SK-N-SH treated with all-trans-retinoic acid at 6 μM for 48 hours (cell line): ENCODE data around the gene SERTAD3.

Source experiments
- ATAC-seq: fragments of 200-7000 bp; cut with Tn5 transposase; 3 replicates; pipeline ENCODE4 v1.9.1; 2020; ENCODE audit warnings: mild to moderate bottlenecking, moderate library complexity
- ARNTL ChIP-seq: fragments of 450-650 bp; formaldehyde crosslinking; IDR thresholded peaks from 2 replicates; pipeline ENCODE4 v1.5.0; 2020; ENCODE audit warnings: low read depth, mild to moderate bottlenecking, moderate library complexity, borderline replicate concordance
- BACH2 ChIP-seq: fragments of 250-450 bp; sonication (Bioruptor Pico); IDR thresholded peaks from 2 replicates; pipeline ENCODE4 v1.9.0; 2021; ENCODE audit warnings: mild to moderate bottlenecking, borderline replicate concordance
- CSDC2 ChIP-seq: fragments of 250-450 bp; sonication (Bioruptor Pico); IDR thresholded peaks from 2 replicates; pipeline ENCODE4 v1.5.0; 2020; ENCODE audit warnings: mild to moderate bottlenecking, moderate library complexity
- ESRRG ChIP-seq: fragments of 250-450 bp; sonication (Bioruptor Pico); IDR thresholded peaks from 2 replicates; pipeline ENCODE4 v1.6.1; 2021; ENCODE audit warnings: mild to moderate bottlenecking
- GLIS3 ChIP-seq: fragments of 250-450 bp; sonication (Bioruptor Pico); IDR thresholded peaks from 2 replicates; pipeline ENCODE4 v1.5.0; 2020; ENCODE audit warnings: mild to moderate bottlenecking, moderate library complexity
- PPARA ChIP-seq: fragments of 250-450 bp; sonication (Bioruptor Pico); IDR thresholded peaks from 2 replicates; pipeline ENCODE4 v1.5.0; 2020; ENCODE audit warnings: mild to moderate bottlenecking, borderline replicate concordance
- RARB ChIP-seq: fragments of 250-450 bp; sonication (Bioruptor Pico); IDR thresholded peaks from 2 replicates; pipeline ENCODE4 v1.8.0; 2021; ENCODE audit warnings: mild to moderate bottlenecking, moderate library complexity
- SNAI2 ChIP-seq: fragments of 250-450 bp; sonication (Bioruptor Pico); IDR thresholded peaks from 2 replicates; pipeline ENCODE4 v1.5.0; 2020; ENCODE audit warnings: mild to moderate bottlenecking, moderate library complexity
- TCF4 ChIP-seq: fragments of 250-450 bp; sonication (Bioruptor Pico); IDR thresholded peaks from 2 replicates; pipeline ENCODE4 v1.8.0; 2021; ENCODE audit warnings: mild to moderate bottlenecking, moderate library complexity, borderline replicate concordance
- TOX ChIP-seq: fragments of 250-450 bp; sonication (Bioruptor Pico); IDR thresholded peaks from 2 replicates; pipeline ENCODE4 v1.8.0; 2021; ENCODE audit warnings: mild to moderate bottlenecking, moderate library complexity, borderline replicate concordance
- TSHZ2 ChIP-seq: fragments of 250-450 bp; sonication (Bioruptor Pico); IDR thresholded peaks from 2 replicates; pipeline ENCODE4 v1.5.0; 2020; ENCODE audit warnings: mild to moderate bottlenecking, moderate library complexity
- ZC3H10 ChIP-seq: fragments of 250-450 bp; sonication (Bioruptor Pico); IDR thresholded peaks from 2 replicates; pipeline ENCODE4 v1.5.1; 2021; ENCODE audit warnings: mild to moderate bottlenecking, moderate library complexity
- ZFP3 ChIP-seq: fragments of 250-450 bp; sonication (Bioruptor Pico); IDR thresholded peaks from 2 replicates; pipeline ENCODE4 v1.5.0; 2020; ENCODE audit warnings: mild to moderate bottlenecking, moderate library complexity
- ZFP30 ChIP-seq: fragments of 450-650 bp; formaldehyde crosslinking; IDR thresholded peaks from 2 replicates; pipeline ENCODE4 v1.5.0; 2022; ENCODE audit warnings: mild to moderate bottlenecking, moderate library complexity
- ZNF565 ChIP-seq: fragments of 450-650 bp; formaldehyde crosslinking; conservative IDR thresholded peaks from 2 replicates; pipeline ENCODE4 v1.5.0; 2020; ENCODE audit warnings: low read depth, mild to moderate bottlenecking, moderate library complexity
- ZNF70 ChIP-seq: fragments of 450-650 bp; formaldehyde crosslinking; IDR thresholded peaks from 2 replicates; pipeline ENCODE4 v1.5.0; 2020; ENCODE audit warnings: mild to moderate bottlenecking, moderate library complexity
- ZNF8 ChIP-seq: fragments of 450-650 bp; formaldehyde crosslinking; IDR thresholded peaks from 2 replicates; pipeline ENCODE4 v1.5.0; 2020; ENCODE audit warnings: mild to moderate bottlenecking, moderate library complexity
- TF ChIP-seq, protein P1 (sequence below): fragments of 250-450 bp; sonication (Bioruptor Pico); IDR thresholded peaks from 2 replicates; pipeline ENCODE4 v1.5.1; 2020; ENCODE audit warnings: low read depth, mild to moderate bottlenecking, moderate library complexity
- TF ChIP-seq, protein P2 (sequence below): fragments of 250-450 bp; sonication (Bioruptor Pico); IDR thresholded peaks from 2 replicates; pipeline ENCODE4 v1.8.0; 2021; ENCODE audit warnings: low read depth, mild to moderate bottlenecking, moderate library complexity, borderline replicate concordance
- TF ChIP-seq, protein P3 (sequence below): fragments of 250-450 bp; sonication (Bioruptor Pico); IDR thresholded peaks from 2 replicates; pipeline ENCODE4 v1.5.1; 2021; ENCODE audit warnings: mild to moderate bottlenecking, moderate library complexity

SERTAD3 gene

DNA sequence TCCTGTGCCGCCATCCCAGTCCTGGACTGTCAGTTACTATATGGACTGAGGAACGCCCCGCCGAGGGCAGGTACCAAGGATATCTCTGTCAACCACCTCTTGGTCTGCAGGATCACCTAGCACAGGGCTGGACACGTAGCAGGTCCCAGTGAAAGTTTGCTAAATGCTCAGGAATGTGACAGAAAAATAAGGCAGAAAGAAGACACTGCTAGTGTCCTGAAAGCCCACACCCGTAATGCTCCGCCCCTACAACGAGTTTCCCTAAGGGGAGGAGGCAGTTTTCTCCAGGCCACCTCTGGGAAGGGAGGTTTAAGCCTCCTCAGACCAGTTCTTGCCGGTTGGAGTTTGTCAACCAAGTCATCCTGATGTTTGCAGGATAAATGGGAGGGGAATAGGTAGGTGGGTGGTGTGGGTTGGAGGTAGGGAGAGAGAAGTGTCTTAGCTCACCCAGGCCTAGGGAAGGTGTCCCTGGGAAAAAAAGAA, 1.7 kb upstream of the SERTAD3 start:
- no peak for ATAC-seq
- TF ChIP-seq, protein P1, sequence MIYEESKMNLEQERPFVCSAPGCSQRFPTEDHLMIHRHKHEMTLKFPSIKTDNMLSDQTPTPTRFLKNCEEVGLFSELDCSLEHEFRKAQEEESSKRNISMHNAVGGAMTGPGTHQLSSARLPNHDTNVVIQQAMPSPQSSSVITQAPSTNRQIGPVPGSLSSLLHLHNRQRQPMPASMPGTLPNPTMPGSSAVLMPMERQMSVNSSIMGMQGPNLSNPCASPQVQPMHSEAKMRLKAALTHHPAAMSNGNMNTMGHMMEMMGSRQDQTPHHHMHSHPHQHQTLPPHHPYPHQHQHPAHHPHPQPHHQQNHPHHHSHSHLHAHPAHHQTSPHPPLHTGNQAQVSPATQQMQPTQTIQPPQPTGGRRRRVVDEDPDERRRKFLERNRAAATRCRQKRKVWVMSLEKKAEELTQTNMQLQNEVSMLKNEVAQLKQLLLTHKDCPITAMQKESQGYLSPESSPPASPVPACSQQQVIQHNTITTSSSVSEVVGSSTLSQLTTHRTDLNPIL (CRISPR knock-in tag) = no peak
- TF ChIP-seq PPARA (CRISPR knock-in tag) (no peak), SNAI2 (no peak), RARB (CRISPR knock-in tag) (no peak), ARNTL (CRISPR knock-in tag) (no peak), ZC3H10 (CRISPR knock-in tag) (no peak), TSHZ2 (CRISPR knock-in tag) (no peak), ZFP3 (no peak), ESRRG (CRISPR knock-in tag) (no peak), CSDC2 (no peak), ZNF8 (CRISPR knock-in tag) (no peak), ZNF565 (no peak), ZNF70 (CRISPR knock-in tag) (no peak)
- TF ChIP-seq, protein P2, sequence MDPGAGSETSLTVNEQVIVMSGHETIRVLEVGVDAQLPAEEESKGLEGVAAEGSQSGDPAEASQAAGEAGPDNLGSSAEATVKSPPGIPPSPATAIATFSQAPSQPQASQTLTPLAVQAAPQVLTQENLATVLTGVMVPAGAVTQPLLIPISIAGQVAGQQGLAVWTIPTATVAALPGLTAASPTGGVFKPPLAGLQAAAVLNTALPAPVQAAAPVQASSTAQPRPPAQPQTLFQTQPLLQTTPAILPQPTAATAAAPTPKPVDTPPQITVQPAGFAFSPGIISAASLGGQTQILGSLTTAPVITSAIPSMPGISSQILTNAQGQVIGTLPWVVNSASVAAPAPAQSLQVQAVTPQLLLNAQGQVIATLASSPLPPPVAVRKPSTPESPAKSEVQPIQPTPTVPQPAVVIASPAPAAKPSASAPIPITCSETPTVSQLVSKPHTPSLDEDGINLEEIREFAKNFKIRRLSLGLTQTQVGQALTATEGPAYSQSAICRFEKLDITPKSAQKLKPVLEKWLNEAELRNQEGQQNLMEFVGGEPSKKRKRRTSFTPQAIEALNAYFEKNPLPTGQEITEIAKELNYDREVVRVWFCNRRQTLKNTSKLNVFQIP (CRISPR knock-in tag) = no peak
- TF ChIP-seq, protein P3, sequence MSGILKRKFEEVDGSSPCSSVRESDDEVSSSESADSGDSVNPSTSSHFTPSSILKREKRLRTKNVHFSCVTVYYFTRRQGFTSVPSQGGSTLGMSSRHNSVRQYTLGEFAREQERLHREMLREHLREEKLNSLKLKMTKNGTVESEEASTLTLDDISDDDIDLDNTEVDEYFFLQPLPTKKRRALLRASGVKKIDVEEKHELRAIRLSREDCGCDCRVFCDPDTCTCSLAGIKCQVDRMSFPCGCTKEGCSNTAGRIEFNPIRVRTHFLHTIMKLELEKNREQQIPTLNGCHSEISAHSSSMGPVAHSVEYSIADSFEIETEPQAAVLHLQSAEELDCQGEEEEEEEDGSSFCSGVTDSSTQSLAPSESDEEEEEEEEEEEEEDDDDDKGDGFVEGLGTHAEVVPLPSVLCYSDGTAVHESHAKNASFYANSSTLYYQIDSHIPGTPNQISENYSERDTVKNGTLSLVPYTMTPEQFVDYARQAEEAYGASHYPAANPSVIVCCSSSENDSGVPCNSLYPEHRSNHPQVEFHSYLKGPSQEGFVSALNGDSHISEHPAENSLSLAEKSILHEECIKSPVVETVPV = no peak
- TF ChIP-seq, all 23 proteins: peak for 0

- TF ChIP-seq TOX (CRISPR knock-in tag) (no peak), GLIS3 (CRISPR knock-in tag) (no peak; the same call in 1 of the 2 replicates)
- ATAC-seq = no peak
Observed at GRCh38 chr19:40444825-40445312, 734 bp upstream of the SERTAD3 start.

DNA sequence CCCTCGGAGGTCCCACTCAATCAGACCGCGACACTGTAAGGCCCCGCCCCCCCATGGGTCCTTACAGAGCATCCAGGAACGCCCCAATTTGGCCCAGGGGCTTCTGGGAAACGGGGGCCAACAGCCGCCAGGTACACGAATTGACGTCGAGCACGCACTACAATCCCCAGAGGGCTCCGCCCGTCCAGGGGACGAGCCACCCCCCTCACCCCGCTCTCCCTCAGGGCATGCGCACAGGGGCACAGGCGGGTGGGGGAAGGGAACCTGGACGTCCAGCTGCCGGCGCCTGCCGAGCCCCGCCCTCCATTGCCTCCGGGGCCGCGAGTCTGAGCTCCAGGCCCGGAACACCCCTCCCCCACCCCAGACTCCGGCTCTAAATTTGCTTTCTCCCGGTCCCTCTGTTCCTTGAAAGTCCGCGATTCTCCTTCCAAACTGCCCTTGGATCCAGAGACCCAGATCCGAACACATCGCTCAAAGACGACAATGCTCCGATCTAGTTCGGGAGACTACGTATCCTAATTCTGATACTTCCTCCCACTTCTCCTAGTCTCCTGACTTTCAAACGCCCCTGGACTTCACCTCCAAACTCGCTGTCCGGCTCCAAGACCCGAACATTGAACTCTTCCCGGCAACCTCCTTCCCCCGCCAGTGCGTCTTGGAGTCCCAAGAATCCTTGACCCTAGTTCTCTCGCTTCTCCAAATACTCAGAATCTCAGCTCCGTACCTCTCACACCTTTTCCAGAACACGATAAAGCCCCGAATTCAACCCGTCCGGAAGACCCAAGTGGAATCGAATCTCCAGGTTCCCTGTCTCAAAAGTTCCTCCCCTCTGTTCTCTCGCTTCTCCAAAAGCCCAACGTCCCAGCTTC, 770 bp downstream of the SERTAD3 start:
- ATAC-seq = peak; percentile 85
- TF ChIP-seq ESRRG (CRISPR knock-in tag) (no peak), ARNTL (CRISPR knock-in tag) (no peak), RARB (CRISPR knock-in tag) (no peak), ZFP3 (no peak), TCF4 (no peak), ZFP30 (CRISPR knock-in tag) (no peak), TOX (CRISPR knock-in tag) (no peak), BACH2 (CRISPR knock-in tag) (no peak), SNAI2 (no peak), TSHZ2 (CRISPR knock-in tag) (no peak), ZNF70 (CRISPR knock-in tag) (no peak)
- TF ChIP-seq, protein P1 (CRISPR knock-in tag) = no peak
